NCI-H2107 treated with DMSO at 0.1 percent for 48 hours (cell line): ENCODE measurements around the gene JPH2.

Experiments used
- DNase-seq: peaks from one replicate; lab custom pipeline; 2025; ENCODE audit not compliant: unreplicated experiment; lab: John Stamatoyannopoulos, UW

Gene JPH2

DNA sequence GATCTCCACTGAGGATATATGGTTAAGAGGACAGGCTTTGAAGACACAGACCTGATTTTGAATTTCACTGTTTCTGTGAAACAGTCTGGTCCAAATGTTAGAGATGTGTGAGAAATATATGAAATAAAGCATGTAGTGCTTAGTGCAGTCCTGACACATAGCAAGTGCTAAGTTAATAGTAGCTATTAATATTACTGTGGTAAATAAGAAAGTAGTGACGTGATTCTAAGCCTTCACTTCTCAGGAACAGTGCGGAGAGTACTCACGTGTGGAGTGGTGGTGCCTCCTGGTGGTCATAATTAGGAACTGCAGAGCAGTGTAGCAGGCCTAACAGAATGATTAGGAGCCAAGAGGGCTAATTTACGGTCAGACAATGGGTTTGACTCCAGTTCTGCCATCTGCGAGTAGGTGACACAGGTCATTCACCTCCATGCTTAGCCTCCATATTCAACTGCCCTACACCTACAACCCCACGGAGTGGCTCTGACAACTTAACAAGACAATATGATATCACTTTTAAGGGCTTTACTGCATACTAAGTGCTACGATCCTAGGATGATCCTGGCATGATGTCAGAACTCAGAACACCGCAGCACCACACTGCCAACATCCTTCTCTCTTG, 106.2 kb downstream of the JPH2 start:
- peak; percentile 64 for DNase-seq

DNA sequence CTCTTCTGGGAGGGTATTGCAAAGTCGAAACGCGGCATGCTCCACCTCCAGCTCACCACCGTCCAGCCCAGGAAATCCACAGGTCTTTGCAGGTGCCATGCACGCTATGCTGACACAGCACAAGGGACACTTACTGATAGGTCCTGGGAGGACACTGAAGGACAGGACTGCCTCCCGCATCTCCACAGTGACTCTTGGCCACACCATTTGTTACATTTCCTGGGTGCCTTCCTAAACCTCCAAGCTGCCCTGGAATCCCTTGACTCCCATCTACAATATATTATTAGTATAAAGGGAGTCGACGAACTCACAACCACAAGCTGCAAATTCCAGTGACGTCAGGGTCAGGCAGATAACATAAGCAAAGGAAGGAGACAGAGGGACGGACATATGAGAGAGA, 106.9 kb downstream of the JPH2 start:
- DNase-seq: no peak

DNA sequence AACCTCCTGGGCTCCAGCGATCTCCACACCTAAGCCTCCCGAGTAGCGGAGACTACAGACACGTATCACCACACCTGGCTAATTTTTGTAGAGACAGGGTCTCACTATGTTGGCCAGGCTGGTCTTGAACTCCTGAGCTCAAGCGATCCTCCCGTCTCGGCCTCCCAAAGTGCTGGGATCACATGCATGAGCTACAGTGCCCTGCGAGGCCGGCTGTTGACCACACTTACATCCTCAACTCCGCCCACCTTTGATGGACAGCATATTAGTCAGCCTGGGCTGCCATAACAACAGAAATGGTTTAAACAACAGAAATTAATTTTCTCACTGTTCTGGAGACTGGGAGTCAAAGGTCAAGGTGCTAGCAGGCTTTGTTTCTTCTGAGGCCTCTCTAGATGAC, 107.7 kb downstream of the JPH2 start:
- no peak for DNase-seq

DNA sequence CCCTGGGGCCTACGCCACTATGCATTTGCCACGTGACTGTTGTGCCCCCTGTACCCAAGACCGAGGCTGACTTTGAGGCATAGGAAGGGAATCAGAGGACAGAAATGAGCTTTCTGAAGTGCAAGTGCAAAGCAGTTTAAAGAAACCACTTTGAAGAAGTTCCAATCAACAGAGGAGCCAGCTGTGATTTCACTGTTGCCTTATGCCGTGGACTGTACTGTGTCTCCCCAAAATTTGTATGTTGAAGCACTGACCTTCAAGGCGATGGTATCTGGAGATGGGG, 111.1 kb downstream of the JPH2 start:
- no peak for DNase-seq

DNA sequence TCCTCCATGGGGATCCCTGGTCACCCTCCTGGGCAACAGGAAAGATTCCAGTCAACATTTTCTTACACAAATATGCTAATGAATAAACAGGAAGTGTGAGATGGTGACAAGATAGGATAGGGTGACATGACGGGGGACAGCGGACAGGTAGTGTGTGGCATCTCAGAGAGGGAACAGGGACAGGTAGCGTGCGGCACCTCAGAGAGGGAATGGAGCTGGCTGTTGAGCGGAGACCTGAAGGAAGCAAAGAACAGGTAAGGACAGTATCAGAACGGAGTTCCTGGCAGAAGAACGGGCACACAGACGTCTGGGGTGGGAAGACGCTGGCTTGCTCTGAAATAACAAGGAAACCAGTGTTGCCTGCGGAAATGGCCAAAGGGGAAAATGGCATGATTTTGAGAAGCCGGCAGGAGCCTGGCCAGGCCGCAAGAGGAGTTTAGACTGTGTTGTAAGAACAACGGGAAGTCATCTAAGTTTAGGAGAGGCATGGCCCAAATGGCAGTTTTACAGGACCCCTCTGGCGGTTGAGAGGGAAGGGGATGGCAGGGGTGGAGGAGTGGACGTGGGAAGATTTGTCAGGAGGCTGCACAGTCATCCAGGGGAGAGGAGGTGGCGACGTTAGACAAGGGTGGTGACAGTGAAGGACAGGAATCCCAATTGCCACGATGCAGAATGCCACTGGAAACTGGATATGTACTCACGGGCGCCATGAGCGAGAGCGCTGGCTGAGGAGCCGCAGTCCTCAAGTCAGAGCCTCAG, 111.6 kb downstream of the JPH2 start:
- DNase-seq: no peak

DNA sequence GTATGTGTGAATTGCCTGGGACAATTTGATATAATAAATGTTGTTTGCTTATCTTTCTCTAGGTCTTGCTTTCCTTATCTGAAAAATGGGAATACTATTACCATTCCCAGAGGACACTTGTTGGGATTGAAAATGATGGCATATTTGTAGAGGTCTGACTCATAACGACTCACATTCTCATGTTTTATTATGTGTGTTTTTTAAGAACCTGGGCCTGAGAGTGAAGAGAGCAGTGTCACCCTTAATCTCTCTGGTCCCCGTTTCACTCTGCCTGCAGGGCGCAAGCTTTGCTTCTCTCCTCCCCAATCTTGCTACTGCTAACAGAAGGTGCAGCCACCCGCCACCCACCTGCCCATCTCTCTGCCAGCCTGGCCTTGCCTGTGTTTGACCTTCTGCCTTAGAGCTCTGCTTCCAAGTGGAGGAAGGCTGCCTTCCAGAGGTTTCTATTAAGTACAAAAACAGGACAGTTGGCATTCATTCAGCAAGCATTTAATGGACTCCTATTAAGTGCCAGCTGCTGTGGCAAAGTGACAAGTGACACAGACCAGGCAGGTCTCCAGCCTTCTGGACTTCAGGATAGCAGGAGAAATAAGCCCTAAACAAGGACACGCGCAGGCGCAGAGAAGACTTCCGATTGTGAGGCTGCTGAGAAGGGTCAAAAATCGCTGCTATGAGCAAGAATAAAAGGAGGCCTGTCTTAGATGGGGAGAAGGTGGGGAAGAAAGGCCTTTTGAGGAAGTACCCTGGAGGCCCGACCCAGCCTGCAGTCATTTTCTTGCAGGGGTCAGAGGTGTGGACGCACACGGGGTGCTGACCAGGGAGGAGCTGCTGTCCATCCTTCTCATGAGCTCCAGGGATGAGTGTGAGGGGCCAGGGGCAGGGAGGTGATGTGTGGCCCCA, 112.5 kb downstream of the JPH2 start:
- no peak for DNase-seq

DNA sequence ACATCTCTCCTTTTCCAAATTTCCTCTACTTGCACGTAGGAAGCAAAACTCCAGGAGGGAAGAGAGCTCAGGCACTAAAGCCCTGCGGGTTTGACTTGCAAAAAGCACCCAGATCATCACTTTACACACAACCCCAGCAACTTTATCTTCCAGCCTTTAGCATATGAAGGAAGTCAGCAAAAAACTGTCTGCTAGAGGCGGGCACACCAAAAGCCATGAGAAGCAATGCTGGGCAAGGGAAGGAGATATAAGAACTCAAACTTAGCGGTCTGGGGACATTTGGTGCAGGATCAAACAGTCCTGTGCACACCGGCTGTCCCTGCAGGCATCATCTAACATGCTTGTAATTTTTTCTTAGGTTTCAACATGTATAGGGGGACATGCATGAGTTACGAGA, 113.3 kb downstream of the JPH2 start:
- no peak for DNase-seq

DNA sequence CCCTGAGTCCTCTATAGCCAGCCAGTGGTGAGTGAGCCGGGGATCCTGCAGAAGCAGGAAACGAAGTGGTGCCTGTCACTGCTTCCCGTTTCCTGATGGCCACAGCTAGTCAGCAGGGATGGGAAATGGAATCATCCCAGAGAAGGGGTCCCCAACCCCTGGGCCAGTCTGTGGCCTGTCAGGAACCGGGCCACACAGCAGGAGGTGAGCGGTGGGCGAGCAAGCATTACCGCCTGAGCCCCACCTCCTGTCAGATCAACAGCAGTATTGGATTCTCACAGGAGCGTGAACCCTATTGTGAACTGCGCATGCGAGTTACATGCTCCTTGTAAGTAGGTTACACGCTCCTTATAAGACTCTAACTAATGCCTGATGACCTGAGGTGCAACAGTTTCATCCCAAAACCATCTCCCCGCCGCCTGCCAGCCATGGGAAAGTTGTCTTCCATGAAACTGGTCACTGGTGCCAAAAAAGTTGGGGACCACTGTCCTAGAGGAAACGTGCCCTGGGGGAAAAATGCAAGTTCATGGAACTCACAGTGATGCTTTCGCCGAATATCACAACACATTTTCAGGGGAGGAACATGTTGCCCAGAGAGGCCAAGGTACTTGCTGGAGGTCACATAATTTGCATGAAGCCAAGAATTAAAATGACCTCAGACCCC, 113.8 kb downstream of the JPH2 start:
- no peak for DNase-seq

DNA sequence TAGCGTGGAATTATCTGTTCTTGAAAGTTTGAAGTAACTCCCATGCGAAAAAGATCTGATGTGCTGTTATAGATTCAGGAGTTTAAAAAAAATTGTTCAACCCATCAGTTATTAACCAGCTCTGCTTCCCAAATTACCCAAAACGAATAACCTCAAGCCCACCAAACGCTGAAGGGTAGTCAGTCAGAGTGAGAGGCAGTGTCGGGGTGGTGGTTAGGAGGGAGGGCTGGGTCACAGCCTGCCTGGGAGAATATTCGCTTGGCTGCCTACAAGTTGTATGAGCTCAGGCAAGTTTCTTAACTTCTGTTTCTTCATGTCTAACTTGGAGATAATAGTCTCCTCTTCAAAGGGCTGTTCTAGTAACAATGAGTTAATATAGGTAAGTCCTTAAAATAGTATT, 114.6 kb downstream of the JPH2 start:
- DNase-seq: no peak

DNA sequence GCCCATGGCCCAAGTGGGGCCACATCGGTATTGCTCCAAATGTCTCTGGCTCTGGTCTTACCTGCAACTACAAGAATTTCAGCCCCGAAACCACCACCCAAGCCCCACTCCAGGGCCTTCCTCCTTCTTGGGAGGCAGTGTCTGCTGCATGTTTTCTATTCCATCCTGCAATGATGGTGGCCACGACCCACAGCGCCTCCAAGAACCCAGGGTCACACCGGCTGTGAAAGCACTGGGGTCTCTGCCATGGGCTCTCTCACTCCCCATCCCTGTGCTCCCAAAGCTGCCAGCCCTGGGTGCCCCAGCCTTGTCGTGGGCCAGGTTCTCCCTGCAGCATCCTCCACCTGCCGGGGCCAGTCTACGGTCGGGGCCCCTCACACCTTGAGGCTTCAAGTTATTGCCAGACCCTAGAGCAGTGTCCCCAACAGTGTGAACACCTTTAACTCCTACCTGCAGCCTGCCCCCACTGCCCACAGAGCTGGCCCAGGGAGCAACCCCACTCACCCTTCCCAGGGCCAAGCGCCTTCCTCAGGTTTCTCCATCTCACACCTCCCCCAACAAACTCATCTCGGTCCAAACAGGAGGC, 115.4 kb downstream of the JPH2 start:
- no peak for DNase-seq

DNA sequence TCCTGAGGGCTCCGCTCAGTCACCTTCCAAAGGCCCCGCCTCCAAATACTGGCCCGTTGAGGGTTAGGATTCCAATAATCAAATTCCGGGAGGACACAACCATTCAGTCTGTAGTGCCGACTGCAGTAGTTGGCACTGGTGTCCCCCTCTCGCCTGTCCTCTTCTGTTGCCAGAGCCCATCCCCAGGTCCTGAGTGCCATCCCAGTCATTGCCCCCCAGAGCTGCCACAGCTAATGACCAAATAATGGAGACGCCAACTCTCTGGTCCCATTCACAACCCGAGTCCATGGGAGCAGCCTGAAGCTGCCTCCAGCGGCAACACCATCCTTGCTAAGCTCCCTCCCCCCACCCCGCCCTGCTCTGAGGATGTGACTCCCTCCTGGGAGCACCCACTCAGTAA, 115.9 kb downstream of the JPH2 start:
- DNase-seq: no peak

DNA sequence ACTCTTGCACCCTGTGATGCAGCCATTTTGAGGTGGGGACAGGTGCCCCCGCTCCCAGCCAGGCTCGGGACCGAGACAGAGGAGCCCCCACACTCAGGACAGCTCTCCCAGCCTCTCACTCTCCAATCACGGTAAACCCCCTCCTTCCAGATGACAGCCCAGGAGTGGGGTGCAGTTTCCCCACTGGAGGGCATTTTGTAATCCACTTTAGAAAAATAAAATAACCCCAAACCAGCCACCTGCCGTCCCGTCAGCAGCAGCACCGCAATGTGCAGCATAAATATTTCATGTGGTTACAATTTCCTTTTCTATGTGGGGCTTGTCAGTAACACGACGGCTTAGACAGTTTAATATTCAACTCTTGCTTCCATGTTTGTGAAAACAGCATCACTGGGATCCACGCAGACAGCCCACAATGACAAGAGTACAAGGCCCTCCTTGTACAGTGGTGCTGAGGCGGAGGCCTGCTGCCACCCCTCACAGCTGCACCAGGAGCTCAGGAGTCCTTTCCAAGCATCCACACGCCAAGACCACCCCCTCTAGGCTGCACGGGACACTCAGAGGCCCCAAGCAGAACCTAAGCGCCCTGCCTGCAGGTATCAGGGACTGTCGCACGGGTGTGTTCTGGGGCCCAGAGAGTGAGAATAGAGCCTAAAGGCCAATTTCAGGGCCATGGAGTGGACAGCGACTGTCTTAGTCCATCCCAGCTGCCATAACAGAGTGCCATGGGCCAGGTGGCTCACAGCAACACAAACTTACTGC, 116.7 kb downstream of the JPH2 start:
- DNase-seq: no peak

DNA sequence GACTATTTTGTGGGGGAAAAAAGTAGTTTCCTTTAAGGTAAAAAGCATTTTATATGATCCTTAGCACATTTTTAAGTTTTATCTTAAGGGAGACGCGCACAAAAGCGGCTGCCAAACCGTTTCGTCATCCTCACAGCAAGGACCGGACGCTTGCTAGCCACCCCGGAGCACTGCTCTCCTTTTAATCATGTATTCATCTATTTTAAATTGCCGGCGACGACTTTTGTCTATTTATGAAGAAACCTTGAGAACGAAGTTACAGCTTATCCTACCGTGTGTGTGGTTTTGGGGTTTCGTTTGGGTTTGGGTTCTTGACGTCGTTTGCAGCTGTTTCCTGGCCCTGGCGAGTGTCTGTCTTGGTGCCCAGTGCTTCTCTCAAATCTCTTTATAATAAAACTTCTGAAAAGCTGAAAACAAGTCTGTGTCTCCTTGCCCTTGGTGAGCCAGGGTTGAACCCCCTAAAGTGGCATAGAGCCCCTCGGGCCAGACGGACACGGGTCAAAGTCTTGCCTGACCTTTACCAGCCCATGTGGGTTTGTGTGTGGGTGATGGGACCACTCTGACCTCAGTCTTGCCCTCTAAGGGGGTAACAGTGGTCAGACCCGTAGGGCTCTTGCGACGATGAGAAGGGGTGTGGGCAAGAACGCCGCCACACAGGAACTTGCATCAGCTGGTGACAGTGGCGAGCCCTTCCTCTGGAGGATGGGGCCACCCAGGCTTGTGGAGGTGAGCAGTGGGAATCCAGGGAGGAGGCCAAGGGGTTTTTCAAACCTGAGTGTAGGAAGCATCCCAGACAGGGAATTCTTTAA, 117.6 kb downstream of the JPH2 start:
- DNase-seq: no peak

DNA sequence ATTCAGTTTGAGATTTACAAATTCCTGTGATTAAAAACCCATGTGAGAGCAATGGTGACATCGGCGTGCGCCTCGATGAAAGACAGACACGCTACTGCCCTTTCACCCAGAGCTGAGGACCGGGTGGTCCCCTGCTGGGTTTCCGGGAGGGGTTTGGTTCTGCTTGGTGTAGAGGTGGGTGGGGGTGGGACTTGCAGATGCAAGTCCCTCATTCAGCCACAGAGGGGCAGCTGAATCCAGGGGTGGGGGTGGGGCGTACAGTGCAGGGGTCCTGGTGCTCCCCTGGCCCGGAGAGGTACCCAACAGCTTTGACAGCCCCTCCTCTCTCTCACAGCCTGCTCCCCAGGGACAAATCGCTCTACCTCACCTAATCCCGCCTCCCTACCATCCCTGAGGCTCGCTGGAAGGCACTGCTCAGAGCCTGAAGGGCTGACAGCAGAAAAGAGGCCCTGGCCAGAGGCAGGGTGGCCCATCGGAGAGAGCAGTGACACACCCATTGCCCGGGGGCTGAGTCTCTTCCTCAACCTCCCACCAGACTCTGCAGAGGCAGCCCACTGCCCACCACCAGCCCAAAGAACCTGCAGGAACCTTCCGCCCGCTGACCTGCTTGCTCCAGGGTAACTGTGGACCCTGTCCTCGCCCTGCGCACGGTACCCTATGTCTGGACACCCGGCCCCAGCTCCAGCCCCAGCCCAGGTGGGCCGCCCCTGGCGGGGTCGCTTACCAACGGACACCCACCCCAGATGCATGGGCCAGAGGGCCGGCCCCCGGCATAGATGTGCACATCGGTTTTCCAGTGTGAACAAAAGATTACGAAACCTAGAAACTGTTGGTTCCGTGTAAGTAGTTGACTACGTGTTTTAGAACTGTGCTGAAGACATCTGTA, 118.4 kb downstream of the JPH2 start:
- no peak for DNase-seq

DNA sequence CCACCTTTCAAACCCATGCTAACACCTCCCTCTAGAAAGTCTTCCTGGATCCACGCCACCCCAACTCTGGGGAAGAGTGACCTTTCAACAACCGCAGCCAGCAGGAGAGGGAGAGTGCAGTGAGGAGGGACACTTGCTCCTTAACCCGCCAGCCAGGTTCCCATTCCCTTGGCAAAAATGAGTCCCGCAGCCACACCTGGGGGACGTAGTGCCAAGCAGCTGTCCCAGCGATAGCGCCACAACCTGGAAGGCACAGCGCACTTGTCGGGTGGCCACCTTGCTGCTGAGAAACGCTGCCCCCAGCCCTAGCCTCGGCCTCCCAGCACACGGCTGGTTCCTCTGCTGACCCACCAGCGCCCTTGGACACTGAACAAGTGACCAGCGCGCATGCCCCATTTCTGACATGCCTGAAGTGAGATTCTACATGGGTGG, 119.3 kb downstream of the JPH2 start:
- DNase-seq: no peak

DNA sequence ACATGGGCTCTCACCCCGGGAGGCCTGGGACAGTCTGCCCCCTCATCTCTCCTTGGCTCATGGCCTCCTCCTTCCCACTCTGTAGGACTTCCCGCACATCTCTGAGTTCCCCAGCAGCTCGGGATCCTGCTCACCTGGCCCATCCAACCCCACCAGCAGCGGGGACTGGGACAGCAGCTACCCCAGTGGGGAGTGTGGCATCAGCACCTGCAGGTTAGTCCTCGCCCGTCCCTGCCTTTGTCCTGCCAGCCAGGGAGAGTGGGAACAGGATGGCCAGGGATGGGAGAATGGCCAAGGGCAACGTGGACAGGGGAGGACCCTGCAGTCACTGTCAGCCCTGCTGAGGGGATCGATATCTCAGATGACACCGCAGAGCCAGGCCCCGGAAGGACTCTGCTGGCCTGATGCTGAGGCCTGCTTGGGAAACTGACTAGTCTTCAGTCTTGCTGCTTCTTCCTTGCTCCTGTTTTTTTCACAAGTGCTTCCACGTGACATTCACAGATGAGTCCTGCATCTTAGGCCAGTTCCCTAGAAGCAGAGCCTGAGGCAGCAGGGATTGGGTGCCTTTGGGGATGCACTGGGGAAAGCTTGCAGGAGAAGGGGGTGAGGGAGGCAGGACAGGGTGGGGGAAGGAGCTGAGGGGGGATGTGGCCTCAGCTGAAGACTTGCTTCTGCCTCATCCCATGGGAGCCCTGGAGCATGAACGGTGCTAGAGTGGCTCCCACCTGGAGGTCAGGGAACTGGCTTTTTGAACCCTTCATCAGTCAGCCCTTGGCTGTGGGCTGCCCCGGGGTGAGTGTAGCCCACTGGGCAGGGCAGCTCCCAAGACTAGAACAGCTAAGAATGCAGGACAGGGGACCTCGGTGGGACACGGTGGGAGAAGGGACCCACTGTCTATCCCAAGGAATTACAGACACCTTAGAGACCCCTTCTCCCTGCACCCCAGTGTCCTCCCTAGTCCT, 120.1 kb downstream of the JPH2 start:
- DNase-seq: no peak
